ENCODE results near the gene STC2. TPM values are rescaled to one million over a fixed set of nuclear protein-coding genes. Genes with fewer than 3 reads are reported as not detected.

Gene STC2
- total and polyA plus RNA-seq, 2 experiments from 2014 or later: 27.3 to 132 TPM

DNA sequence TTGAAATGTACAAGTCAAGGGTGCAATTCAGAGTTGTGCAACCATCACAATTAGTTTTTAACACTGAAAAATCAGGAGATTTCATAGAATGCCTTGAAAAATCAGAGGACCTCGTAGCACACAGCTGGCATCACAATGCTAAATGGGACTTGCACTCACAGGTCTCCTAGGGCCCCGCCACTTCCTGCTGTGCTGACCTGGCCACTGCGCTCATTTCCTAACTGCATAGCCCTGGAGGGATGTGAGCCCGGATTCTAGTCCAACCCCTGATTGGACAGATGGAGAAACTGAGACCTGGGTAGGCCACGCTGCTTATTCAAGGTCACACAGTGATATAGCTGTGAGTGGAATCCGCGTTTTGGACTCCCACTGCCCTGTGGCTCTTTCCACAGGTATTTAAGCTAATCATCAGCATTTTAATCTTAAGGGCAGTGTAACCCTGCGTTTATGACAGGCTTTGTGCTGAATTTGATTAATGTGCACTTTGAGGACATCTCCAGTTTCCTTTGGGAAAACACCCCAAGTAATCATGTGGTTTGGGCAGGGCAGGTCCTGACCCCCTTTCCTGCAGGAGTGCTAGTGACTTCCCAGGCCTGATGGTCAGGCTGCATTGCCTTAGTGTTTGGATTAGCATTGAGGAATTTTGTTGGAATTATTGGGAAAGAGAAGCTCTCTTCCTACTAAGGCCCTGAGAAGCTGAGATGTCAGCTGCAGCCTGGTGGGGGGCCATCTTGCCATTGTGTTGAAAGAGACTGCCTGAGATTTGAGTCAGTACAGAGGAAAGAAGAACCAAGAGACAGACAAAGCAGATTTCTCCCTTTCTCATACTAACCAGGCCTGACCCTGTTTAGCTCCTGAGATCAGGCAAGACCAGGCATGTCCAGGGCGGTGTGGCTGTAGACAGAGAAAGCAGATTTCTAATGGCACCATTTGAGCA lies 36.2 kb downstream of the STC2 start (continued):
- TF ChIP-seq, protein P1, sequence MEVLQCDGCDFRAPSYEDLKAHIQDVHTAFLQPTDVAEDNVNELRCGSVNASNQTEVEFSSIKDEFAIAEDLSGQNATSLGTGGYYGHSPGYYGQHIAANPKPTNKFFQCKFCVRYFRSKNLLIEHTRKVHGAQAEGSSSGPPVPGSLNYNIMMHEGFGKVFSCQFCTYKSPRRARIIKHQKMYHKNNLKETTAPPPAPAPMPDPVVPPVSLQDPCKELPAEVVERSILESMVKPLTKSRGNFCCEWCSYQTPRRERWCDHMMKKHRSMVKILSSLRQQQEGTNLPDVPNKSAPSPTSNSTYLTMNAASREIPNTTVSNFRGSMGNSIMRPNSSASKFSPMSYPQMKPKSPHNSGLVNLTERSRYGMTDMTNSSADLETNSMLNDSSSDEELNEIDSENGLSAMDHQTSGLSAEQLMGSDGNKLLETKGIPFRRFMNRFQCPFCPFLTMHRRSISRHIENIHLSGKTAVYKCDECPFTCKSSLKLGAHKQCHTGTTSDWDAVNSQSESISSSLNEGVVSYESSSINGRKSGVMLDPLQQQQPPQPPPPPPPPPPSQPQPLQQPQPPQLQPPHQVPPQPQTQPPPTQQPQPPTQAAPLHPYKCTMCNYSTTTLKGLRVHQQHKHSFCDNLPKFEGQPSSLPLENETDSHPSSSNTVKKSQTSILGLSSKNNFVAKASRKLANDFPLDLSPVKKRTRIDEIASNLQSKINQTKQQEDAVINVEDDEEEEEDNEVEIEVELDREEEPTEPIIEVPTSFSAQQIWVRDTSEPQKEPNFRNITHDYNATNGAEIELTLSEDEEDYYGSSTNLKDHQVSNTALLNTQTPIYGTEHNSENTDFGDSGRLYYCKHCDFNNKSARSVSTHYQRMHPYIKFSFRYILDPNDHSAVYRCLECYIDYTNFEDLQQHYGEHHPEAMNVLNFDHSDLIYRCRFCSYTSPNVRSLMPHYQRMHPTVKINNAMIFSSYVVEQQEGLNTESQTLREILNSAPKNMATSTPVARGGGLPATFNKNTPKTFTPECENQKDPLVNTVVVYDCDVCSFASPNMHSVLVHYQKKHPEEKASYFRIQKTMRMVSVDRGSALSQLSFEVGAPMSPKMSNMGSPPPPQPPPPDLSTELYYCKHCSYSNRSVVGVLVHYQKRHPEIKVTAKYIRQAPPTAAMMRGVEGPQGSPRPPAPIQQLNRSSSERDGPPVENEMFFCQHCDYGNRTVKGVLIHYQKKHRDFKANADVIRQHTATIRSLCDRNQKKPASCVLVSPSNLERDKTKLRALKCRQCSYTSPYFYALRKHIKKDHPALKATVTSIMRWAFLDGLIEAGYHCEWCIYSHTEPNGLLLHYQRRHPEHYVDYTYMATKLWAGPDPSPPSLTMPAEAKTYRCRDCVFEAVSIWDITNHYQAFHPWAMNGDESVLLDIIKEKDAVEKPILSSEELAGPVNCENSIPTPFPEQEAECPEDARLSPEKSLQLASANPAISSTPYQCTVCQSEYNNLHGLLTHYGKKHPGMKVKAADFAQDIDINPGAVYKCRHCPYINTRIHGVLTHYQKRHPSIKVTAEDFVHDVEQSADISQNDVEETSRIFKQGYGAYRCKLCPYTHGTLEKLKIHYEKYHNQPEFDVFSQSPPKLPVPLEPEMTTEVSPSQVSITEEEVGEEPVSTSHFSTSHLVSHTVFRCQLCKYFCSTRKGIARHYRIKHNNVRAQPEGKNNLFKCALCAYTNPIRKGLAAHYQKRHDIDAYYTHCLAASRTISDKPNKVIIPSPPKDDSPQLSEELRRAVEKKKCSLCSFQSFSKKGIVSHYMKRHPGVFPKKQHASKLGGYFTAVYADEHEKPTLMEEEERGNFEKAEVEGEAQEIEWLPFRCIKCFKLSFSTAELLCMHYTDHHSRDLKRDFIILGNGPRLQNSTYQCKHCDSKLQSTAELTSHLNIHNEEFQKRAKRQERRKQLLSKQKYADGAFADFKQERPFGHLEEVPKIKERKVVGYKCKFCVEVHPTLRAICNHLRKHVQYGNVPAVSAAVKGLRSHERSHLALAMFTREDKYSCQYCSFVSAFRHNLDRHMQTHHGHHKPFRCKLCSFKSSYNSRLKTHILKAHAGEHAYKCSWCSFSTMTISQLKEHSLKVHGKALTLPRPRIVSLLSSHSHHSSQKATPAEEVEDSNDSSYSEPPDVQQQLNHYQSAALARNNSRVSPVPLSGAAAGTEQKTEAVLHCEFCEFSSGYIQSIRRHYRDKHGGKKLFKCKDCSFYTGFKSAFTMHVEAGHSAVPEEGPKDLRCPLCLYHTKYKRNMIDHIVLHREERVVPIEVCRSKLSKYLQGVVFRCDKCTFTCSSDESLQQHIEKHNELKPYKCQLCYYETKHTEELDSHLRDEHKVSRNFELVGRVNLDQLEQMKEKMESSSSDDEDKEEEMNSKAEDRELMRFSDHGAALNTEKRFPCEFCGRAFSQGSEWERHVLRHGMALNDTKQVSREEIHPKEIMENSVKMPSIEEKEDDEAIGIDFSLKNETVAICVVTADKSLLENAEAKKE (CRISPR knock-in tag; IDR thresholded peaks at IDR 0.05): no peak
- TF ChIP-seq NANOG (IDR thresholded peaks at IDR 0.05; ENCODE audit: borderline replicate concordance) (no peak), EZH2phosphoT487 (IDR thresholded peaks at IDR 0.05; ENCODE audit: unreplicated experiment) (no peak), POLR2AphosphoS5 (IDR thresholded peaks at IDR 0.05; ENCODE audit: low read depth) (no peak), STAT1 (IDR thresholded peaks at IDR 0.05; ENCODE audit: unreplicated experiment) (no peak), ZNF114 (CRISPR knock-in tag; IDR thresholded peaks at IDR 0.05) (no peak), ZNF331 (CRISPR knock-in tag; IDR thresholded peaks at IDR 0.05; ENCODE audit: low read depth) (no peak), EZH2 (IDR thresholded peaks at IDR 0.05; ENCODE audit: low read depth, unreplicated experiment) (no peak), JUNB (IDR thresholded peaks at IDR 0.05; ENCODE audit: unreplicated experiment) (no peak)

Measured in GM23338 (cell line).